ENCODE measurements around the gene PRMT9. TPM values are rescaled to one million over a fixed set of nuclear protein-coding genes. Genes with fewer than 3 reads are reported as not detected.
A peak's percentile ranks its signal among the peaks of the same experiment; 100 is the strongest.

The PRMT9 gene
- total RNA-seq, 2 donors from 2014 or later: 5.9 to 7.5 TPM

GRCh38 chr4:147645099-147645498, 38.9 kb downstream of the PRMT9 start:
- H3K4me3 Mint-ChIP-seq: no peak overlapping the region
- peak overlapping the region; percentile 18 for H3K27ac Mint-ChIP-seq
- no peaks in the 10 kb centered on the region for H3K27me3 Mint-ChIP-seq
- ATAC-seq (replicated peaks): no peak
- H3K4me1 Mint-ChIP-seq: peaks cover 10% of the 10 kb centered on the region
- no peaks in the 10 kb centered on the region for H3K9me3 Mint-ChIP-seq
- peaks cover 65% of the 10 kb centered on the region for H3K36me3 Mint-ChIP-seq (ENCODE audit: low read depth)

GRCh38 chr4:147644471-147644870, 39.5 kb downstream of the PRMT9 start:
- H3K36me3 Mint-ChIP-seq (ENCODE audit: low read depth): peaks cover 65% of the 10 kb centered on the region
- no peak for ATAC-seq (replicated peaks)

GRCh38 chr4:147643616-147644015, 40.3 kb downstream of the PRMT9 start:
- no peaks in the 10 kb centered on the region for H3K27me3 Mint-ChIP-seq

More at GRCh38 chr4:147644471-147644870, 39.5 kb downstream of the PRMT9 start:
- H3K27ac Mint-ChIP-seq: no peak overlapping the region
- H3K4me1 Mint-ChIP-seq: peaks cover 9% of the 10 kb centered on the region
- H3K27me3 Mint-ChIP-seq: no peaks in the 10 kb centered on the region
- no peaks in the 10 kb centered on the region for H3K9me3 Mint-ChIP-seq
- H3K4me3 Mint-ChIP-seq: no peak overlapping the region

GRCh38 chr4:147640331-147640730, 43.6 kb downstream of the PRMT9 start:
- Mint-ChIP-seq H3K27me3 (no peaks in the 10 kb centered on the region), H3K36me3 (ENCODE audit: low read depth) (peaks cover 78% of the 10 kb centered on the region), H3K4me1 (peaks cover 16% of the 10 kb centered on the region), H3K4me3 (no peak overlapping the region), H3K27ac (no peak overlapping the region), H3K9me3 (no peaks in the 10 kb centered on the region)
- no peak for ATAC-seq (replicated peaks)

More at GRCh38 chr4:147643616-147644015, 40.3 kb downstream of the PRMT9 start:
- peaks cover 65% of the 10 kb centered on the region for H3K36me3 Mint-ChIP-seq (ENCODE audit: low read depth)
- peaks cover 16% of the 10 kb centered on the region for H3K4me1 Mint-ChIP-seq
- no peak overlapping the region for H3K4me3 Mint-ChIP-seq
- no peaks in the 10 kb centered on the region for H3K9me3 Mint-ChIP-seq
- H3K27ac Mint-ChIP-seq: no peak overlapping the region
- ATAC-seq (replicated peaks): no peak

- H3K4me3 Mint-ChIP-seq: no peak overlapping the region
- no peak overlapping the region for H3K27ac Mint-ChIP-seq
Measured at GRCh38 chr4:147639388-147639787, 44.6 kb downstream of the PRMT9 start.

GRCh38 chr4:147638942-147639341, 45.0 kb downstream of the PRMT9 start:
- ATAC-seq (replicated peaks): peak; percentile 37
- Mint-ChIP-seq H3K4me3 (no peak overlapping the region), H3K27ac (no peak overlapping the region), H3K4me1 (peaks cover 16% of the 10 kb centered on the region), H3K27me3 (no peaks in the 10 kb centered on the region), H3K9me3 (no peaks in the 10 kb centered on the region), H3K36me3 (ENCODE audit: low read depth) (peaks cover 92% of the 10 kb centered on the region)

More at GRCh38 chr4:147639388-147639787, 44.6 kb downstream of the PRMT9 start:
- Mint-ChIP-seq H3K27me3 (no peaks in the 10 kb centered on the region), H3K9me3 (no peaks in the 10 kb centered on the region), H3K4me1 (peaks cover 16% of the 10 kb centered on the region), H3K36me3 (ENCODE audit: low read depth) (peaks cover 88% of the 10 kb centered on the region)
- no peak for ATAC-seq (replicated peaks)

GRCh38 chr4:147638365-147638764, 45.6 kb downstream of the PRMT9 start:
- no peak for ATAC-seq (replicated peaks)
- Mint-ChIP-seq H3K9me3 (no peaks in the 10 kb centered on the region), H3K36me3 (ENCODE audit: low read depth) (peaks cover 98% of the 10 kb centered on the region), H3K27me3 (no peaks in the 10 kb centered on the region), H3K4me1 (peaks cover 16% of the 10 kb centered on the region), H3K4me3 (no peak overlapping the region), H3K27ac (no peak overlapping the region)

GRCh38 chr4:147635348-147635747, 48.6 kb downstream of the PRMT9 start:
- ATAC-seq (replicated peaks): no peak
- H3K27ac Mint-ChIP-seq: no peak overlapping the region
- H3K27me3 Mint-ChIP-seq: no peaks in the 10 kb centered on the region
- peaks cover 100% of the 10 kb centered on the region for H3K36me3 Mint-ChIP-seq (ENCODE audit: low read depth)
- no peaks in the 10 kb centered on the region for H3K9me3 Mint-ChIP-seq
- peaks cover 16% of the 10 kb centered on the region for H3K4me1 Mint-ChIP-seq
- no peak overlapping the region for H3K4me3 Mint-ChIP-seq

- H3K9me3 Mint-ChIP-seq: no peaks in the 10 kb centered on the region
- peaks cover 100% of the 10 kb centered on the region for H3K36me3 Mint-ChIP-seq (ENCODE audit: low read depth)
- no peak for ATAC-seq (replicated peaks)
- no peak overlapping the region for H3K27ac Mint-ChIP-seq
- no peak overlapping the region for H3K4me3 Mint-ChIP-seq
- no peaks in the 10 kb centered on the region for H3K27me3 Mint-ChIP-seq
- peaks cover 5% of the 10 kb centered on the region for H3K4me1 Mint-ChIP-seq
Measured at GRCh38 chr4:147633643-147634042, 50.3 kb downstream of the PRMT9 start.

GRCh38 chr4:147633113-147633512, 50.9 kb downstream of the PRMT9 start:
- Mint-ChIP-seq H3K9me3 (no peaks in the 10 kb centered on the region), H3K36me3 (ENCODE audit: low read depth) (peaks cover 100% of the 10 kb centered on the region), H3K27ac (no peak overlapping the region), H3K4me3 (no peak overlapping the region), H3K4me1 (peaks cover 5% of the 10 kb centered on the region), H3K27me3 (no peaks in the 10 kb centered on the region)
- no peak for ATAC-seq (replicated peaks)

GRCh38 chr4:147629783-147630730, 53.9 kb downstream of the PRMT9 start:
- Mint-ChIP-seq H3K36me3 (ENCODE audit: low read depth) (peaks cover 100% of the 10 kb centered on the region), H3K9me3 (no peaks in the 10 kb centered on the region), H3K4me1 (no peaks in the 10 kb centered on the region), H3K27ac (no peak overlapping the region), H3K27me3 (no peaks in the 10 kb centered on the region), H3K4me3 (no peak overlapping the region)
- ATAC-seq (replicated peaks): no peak

- H3K27ac Mint-ChIP-seq: no peak overlapping the region
- H3K27me3 Mint-ChIP-seq: no peaks in the 10 kb centered on the region
- no peak overlapping the region for H3K4me3 Mint-ChIP-seq
- no peaks in the 10 kb centered on the region for H3K9me3 Mint-ChIP-seq
- H3K4me1 Mint-ChIP-seq: no peaks in the 10 kb centered on the region
- ATAC-seq (replicated peaks): no peak
- H3K36me3 Mint-ChIP-seq (ENCODE audit: low read depth): peaks cover 100% of the 10 kb centered on the region
Measured at GRCh38 chr4:147628415-147628814, 55.5 kb downstream of the PRMT9 start.

- no peak overlapping the region for H3K4me3 Mint-ChIP-seq
Measured at GRCh38 chr4:147626903-147627302, 57.1 kb downstream of the PRMT9 start.

GRCh38 chr4:147625733-147626132, 58.2 kb downstream of the PRMT9 start:
- ATAC-seq (replicated peaks): no peak
- H3K27me3 Mint-ChIP-seq: no peaks in the 10 kb centered on the region
- H3K9me3 Mint-ChIP-seq: no peaks in the 10 kb centered on the region
- peaks cover 6% of the 10 kb centered on the region for H3K4me1 Mint-ChIP-seq
- no peak overlapping the region for H3K4me3 Mint-ChIP-seq
- H3K27ac Mint-ChIP-seq: no peak overlapping the region
- H3K36me3 Mint-ChIP-seq (ENCODE audit: low read depth): peaks cover 96% of the 10 kb centered on the region

More at GRCh38 chr4:147626903-147627302, 57.1 kb downstream of the PRMT9 start:
- ATAC-seq (replicated peaks): no peak
- Mint-ChIP-seq H3K9me3 (no peaks in the 10 kb centered on the region), H3K27ac (no peak overlapping the region), H3K27me3 (no peaks in the 10 kb centered on the region), H3K36me3 (ENCODE audit: low read depth) (peaks cover 98% of the 10 kb centered on the region), H3K4me1 (no peaks in the 10 kb centered on the region)

- peak overlapping the region; percentile 93 for H3K4me3 Mint-ChIP-seq
Measured at GRCh38 chr4:147620315-147620714, 63.6 kb downstream of the PRMT9 start.

More at GRCh38 chr4:147620315-147620714, 63.6 kb downstream of the PRMT9 start:
- no peak for ATAC-seq (replicated peaks)
- Mint-ChIP-seq H3K36me3 (ENCODE audit: low read depth) (peaks cover 66% of the 10 kb centered on the region), H3K9me3 (no peaks in the 10 kb centered on the region), H3K4me1 (peaks cover 20% of the 10 kb centered on the region), H3K27me3 (no peaks in the 10 kb centered on the region), H3K27ac (peak overlapping the region; percentile 1)

Measured in activated T-helper 17 cell treated with anti-CD3 and anti-CD28 coated beads, Interleukin-2, amount 50 U/mL, for 72 hours (primary cell).